OCI-LY7 (cell line): Measurements from ENCODE around the gene KCNH1. TPM values are rescaled to one million over a fixed set of nuclear protein-coding genes. Genes with fewer than 3 reads are reported as not detected.

Source experiments
- BruUV-seq: library from RNA; stranded (reverse); fragments of 400-500 nt; replicated peaks from 2 replicates; lab custom pipeline; 2021; lab: Mats Ljungman, UMichigan
- CTCF ChIA-PET: fragments of 300-600 bp; sonication (Branson Sonifier 250); formaldehyde crosslinking; loops from one replicate; lab custom pipeline; 2022; ENCODE audit warnings: antibody characterized with exemption; ENCODE audit not compliant: unreplicated experiment; lab: Charles Lee
- POLR2A ChIA-PET: fragments of 300-600 bp; sonication (Branson Sonifier 250); formaldehyde crosslinking; loops from one replicate; lab custom pipeline; 2022; ENCODE audit warnings: antibody characterized with exemption; lab: Charles Lee
- DNase-seq: peaks from one replicate; pipeline ENCODE4 v3.0.0-alpha.2; 2015; ENCODE audit warnings: low spot score
- H2AFZ ChIP-seq: fragments of 200-600 bp; sonication (generic), shearing (Covaris generic); 2 replicates; pipeline ENCODE4 v1.6.1; 2014; ENCODE audit warnings: mild to moderate bottlenecking, antibody characterized with exemption, low read length, moderate library complexity
- H3K27ac ChIP-seq: fragments of 200-600 bp; sonication (generic); 2 replicates; pipeline ENCODE4 v1.5.1; 2014; ENCODE audit warnings: mixed run types, low read depth, mild to moderate bottlenecking, moderate library complexity, low read length, inconsistent platforms; ENCODE audit not compliant: poor library complexity, severe bottlenecking
- H3K36me3 ChIP-seq: fragments of 200-600 bp; sonication (generic); 2 replicates; pipeline ENCODE4 v1.6.1; 2014; ENCODE audit warnings: mild to moderate bottlenecking, antibody characterized with exemption, low read length, moderate library complexity, mixed read lengths; ENCODE audit not compliant: insufficient read depth
- H3K4me1 ChIP-seq: fragments of 200-600 bp; sonication (generic); 2 replicates; pipeline ENCODE4 v1.5.1; 2014; ENCODE audit warnings: mild to moderate bottlenecking, low read length; ENCODE audit not compliant: insufficient read depth, poor library complexity, severe bottlenecking
- H3K4me2 ChIP-seq: fragments of 200-600 bp; sonication (generic); 2 replicates; pipeline ENCODE4 v1.6.1; 2014; ENCODE audit warnings: mild to moderate bottlenecking, low read length
- H3K4me3 ChIP-seq: fragments of 200-600 bp; sonication (generic); 2 replicates; pipeline ENCODE4 v1.5.1; 2014; ENCODE audit warnings: mild to moderate bottlenecking, low read depth, low read length; ENCODE audit not compliant: poor library complexity, severe bottlenecking
- H3K79me2 ChIP-seq: fragments of 200-600 bp; sonication (generic); 2 replicates; pipeline ENCODE4 v1.6.1; 2016; ENCODE audit warnings: low read depth, mild to moderate bottlenecking, low read length, moderate library complexity, mixed read lengths; ENCODE audit not compliant: insufficient read depth
- H3K9me2 ChIP-seq: fragments of 200-600 bp; sonication (generic); 2 replicates; pipeline ENCODE4 v1.6.1; 2016; ENCODE audit warnings: mild to moderate bottlenecking, low read length, mixed read lengths; ENCODE audit not compliant: insufficient read depth
- H3K9me3 ChIP-seq: fragments of 200-600 bp; sonication (generic); 2 replicates; pipeline ENCODE4 v1.6.1; 2014; ENCODE audit warnings: mild to moderate bottlenecking, mixed run types, low read length, mixed read lengths
- H4K20me1 ChIP-seq: fragments of 200-600 bp; sonication (generic); 2 replicates; pipeline ENCODE4 v1.6.1; 2014; ENCODE audit warnings: mild to moderate bottlenecking, antibody characterized with exemption, low read length, moderate library complexity, mixed read lengths; ENCODE audit not compliant: insufficient read depth
- EZH2phosphoT487 ChIP-seq: fragments of 200-600 bp; sonication (generic); IDR thresholded peaks from 2 replicates; pipeline ENCODE4 v1.6.1; 2018; ENCODE audit warnings: low read depth, borderline replicate concordance, mild to moderate bottlenecking, mixed run types, antibody characterized with exemption, low read length, moderate library complexity, mixed read lengths
- intact Hi-C: fragments of 100-400 bp; cut with micrococcal nuclease; formaldehyde crosslinking; loops from one replicate; pipeline ENCODE4 v1.10.0; 2022; ENCODE audit not compliant: unreplicated experiment
- total RNA-seq, 2 experiments: library from RNA; depleted of rRNA in 1 of 2; stranded (reverse); fragments of >200 nt in 1 of 2; shearing (Covaris generic) in 1 of 2; gene quantifications; 2 replicates each; pipeline ENCODE4 v1.2.3, GENCODE V29; 2014 to 2022
- TF ChIP-seq, protein P1 (sequence below): fragments of 200-600 bp; sonication (generic); conservative IDR thresholded peaks from 2 replicates; pipeline ENCODE4 v1.5.1; 2014; ENCODE audit warnings: mild to moderate bottlenecking, antibody characterized with exemption, low read length, moderate library complexity, mixed read lengths

KCNH1 gene
- total RNA-seq, 2 experiments from 2014 or later, result not detected

DNA sequence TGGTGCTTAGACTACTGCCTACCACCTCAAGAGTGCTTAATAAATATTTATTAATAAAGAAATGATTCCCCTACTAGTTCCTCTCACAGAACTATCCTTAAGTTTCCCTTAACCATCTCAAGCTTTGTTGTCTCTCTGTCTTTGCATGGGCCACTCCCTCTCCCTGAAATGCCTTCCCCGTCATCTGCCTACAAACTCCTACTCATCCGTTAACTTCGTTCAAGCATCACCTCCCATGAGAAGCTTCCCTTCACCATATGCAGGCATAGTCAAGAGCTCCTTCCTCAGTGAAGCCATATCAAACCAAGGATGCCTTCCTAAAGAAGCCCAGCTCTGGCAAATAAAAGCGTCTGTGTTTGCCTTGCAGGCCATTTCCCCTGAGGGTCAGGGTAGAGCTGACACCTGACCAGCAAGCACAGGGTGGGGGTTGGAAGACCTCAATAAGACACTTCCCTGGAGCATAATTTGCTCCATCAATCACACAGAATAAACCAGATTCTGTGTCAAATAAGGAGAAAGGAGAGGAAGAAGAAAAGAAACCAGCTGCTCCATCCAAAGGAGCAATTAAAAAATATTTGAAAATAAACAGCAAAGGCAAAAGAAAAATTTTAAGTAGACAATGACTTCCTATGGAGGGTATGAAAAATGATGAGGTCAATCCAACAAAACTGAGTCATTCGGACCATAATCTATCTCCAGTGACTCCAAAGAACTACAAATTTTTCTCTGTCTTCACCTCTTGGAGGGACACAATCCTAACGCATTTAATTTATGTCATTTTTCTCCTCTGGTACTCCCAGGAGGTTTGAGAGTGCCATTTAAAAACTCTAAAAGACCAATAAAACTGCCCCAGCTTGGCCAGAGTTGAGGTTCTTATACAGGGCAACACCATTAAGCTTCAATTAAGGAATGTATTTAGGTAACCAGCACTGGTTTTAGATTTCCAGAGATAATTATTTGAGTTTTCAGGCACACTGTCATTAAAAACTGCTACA lies 303.6 kb downstream of the KCNH1 start:
- Histone ChIP-seq H3K36me3 (no peaks in the 10 kb centered on the region), H3K27ac (no peak overlapping the region), H3K4me2 (no peak overlapping the region), H4K20me1 (no peaks in the 10 kb centered on the region), H3K79me2 (no peaks in the 10 kb centered on the region), H3K9me3 (no peaks in the 10 kb centered on the region), H3K4me3 (no peak overlapping the region), H3K4me1 (no peaks in the 10 kb centered on the region), H3K9me2 (no peaks in the 10 kb centered on the region), H2AFZ (no peak overlapping the region)
- no peak for TF ChIP-seq EZH2phosphoT487
- TF ChIP-seq, protein P1, sequence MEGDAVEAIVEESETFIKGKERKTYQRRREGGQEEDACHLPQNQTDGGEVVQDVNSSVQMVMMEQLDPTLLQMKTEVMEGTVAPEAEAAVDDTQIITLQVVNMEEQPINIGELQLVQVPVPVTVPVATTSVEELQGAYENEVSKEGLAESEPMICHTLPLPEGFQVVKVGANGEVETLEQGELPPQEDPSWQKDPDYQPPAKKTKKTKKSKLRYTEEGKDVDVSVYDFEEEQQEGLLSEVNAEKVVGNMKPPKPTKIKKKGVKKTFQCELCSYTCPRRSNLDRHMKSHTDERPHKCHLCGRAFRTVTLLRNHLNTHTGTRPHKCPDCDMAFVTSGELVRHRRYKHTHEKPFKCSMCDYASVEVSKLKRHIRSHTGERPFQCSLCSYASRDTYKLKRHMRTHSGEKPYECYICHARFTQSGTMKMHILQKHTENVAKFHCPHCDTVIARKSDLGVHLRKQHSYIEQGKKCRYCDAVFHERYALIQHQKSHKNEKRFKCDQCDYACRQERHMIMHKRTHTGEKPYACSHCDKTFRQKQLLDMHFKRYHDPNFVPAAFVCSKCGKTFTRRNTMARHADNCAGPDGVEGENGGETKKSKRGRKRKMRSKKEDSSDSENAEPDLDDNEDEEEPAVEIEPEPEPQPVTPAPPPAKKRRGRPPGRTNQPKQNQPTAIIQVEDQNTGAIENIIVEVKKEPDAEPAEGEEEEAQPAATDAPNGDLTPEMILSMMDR, result no peak
- DNase-seq, result no peak
- intact Hi-C loops, result no loop called here
- ChIA-PET POLR2A (interaction anchor here (0.5 to 0.9 kb wide), 2 partner anchors 43 to 77 kb away, joined by 3 read pairs; no protein-coding TSS in a partner anchor), CTCF (interaction anchor here (1.0 kb wide), 1 partner anchor 13 kb away, joined by 3 read pairs; no protein-coding TSS in a partner anchor)
- BruUV-seq, result no TSS peak

DNA sequence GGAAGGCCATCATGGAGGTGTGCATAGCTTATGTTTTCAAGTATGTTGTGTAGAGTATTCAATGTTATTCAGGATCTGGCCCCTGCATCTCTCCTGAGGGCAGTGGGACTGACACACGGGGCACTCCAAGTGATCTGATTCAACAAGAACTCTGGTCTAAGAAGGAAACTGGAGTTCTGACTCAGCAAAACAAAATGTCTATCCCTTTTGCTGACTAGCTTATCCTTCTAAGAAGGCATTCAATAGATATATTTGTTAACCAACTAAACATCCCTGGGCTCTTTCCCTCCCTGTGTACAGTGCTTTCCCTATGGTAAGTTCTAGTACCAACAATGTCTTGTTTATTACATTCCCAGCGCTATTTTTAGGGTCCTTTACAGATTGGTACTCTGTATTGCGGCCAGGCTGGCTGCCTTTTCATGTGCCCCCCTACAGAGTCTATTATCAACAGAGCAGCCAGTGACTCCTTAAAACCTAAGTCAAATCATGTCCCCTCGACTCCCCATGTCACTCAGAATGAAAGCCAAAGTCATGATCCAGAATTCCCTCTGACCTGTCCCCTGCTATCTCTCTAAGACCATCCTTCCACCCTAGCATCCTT lies 304.9 kb downstream of the KCNH1 start:
- Histone ChIP-seq H3K9me2 (no peaks in the 10 kb centered on the region), H3K9me3 (no peaks in the 10 kb centered on the region), H2AFZ (no peak overlapping the region), H3K4me3 (no peak overlapping the region), H3K27ac (no peak overlapping the region), H3K4me2 (no peak overlapping the region), H4K20me1 (no peaks in the 10 kb centered on the region), H3K79me2 (no peaks in the 10 kb centered on the region), H3K4me1 (no peaks in the 10 kb centered on the region), H3K36me3 (no peaks in the 10 kb centered on the region)
- TF ChIP-seq EZH2phosphoT487, result no peak
- TF ChIP-seq, protein P1, result no peak
- ChIA-PET CTCF (no interaction called here), POLR2A (interaction anchor here (0.5 to 1.6 kb wide), 2 partner anchors 13 to 1902 kb away, joined by 3 read pairs; no protein-coding TSS in a partner anchor)
- DNase-seq, result no peak
- intact Hi-C loops, result no loop called here
- no TSS peak for BruUV-seq
